Measurements from ENCODE around the gene FABP7.

DNA sequence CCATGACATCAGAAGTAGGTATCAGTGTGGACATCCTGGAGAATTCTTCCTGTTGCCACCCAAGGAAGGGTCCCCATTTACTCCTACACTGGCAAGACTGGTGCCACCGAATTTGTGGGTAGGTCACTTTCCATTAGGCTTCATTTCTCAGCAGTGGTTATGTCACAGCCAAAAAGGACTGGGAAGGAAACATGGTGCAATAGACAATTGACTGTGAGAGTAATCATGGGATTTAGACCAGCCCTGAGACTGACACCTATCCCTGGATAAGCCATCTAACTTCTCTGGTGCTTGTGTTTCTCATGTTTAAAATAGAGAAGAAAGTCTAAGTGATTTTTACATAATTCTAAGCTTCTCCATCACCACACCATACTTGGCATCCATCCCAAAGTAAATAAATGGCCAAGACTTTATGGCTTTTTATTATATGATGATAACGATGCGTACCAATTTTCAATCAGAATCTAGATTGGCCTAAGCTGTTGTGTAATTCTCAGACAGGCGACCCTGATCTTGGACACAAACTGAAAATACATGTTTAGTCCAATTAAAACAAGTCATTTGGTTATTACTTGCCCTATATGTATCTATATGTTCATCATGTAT is 19.7 kb downstream of the FABP7 start:
- TF ChIP-seq POLR2A (IDR thresholded peaks at IDR 0.05; ENCODE audit: low read depth, low read length) (no peak), POLR2AphosphoS5 (IDR thresholded peaks at IDR 0.05; ENCODE audit: low read depth, low read length) (no peak), TAF1 (IDR thresholded peaks at IDR 0.05; ENCODE audit: borderline replicate concordance, low read depth, low read length) (no peak)
